Measurements from ENCODE around the gene ERBB2.
A peak's percentile ranks its signal among the peaks of the same experiment; 100 is the strongest.
"Not testable (repeated sequence)": the region's sequence is repeated elsewhere in the genome, so short reads cannot be mapped to it uniquely, and the experiment has no call there.

Gene ERBB2

DNA sequence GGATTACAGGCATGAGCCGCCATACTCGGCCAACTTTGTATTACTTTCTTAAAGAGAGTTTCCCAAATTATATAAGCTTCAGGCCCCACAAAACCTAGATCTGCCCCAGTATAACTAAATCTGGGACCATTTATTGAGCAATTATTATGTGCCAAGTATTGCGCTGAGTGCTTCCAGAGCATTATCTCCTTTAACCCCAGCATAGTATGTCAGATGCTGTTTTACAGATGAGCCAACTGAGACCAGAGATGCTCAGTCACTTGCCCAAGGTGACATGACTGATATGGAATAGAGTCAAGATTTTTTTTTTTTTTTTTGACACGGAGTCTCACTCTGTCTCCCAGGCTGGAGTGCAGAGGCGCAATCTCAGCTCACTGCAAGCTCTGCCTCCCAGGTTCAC, 1.9 kb upstream of the ERBB2 start:
- no peak for DNase-seq (ENCODE audit: low read depth, low spot score)
- no peak overlapping the region for H3K4me3 ChIP-seq (ENCODE audit: low read depth, low read length)
- TF ChIP-seq, protein P1, sequence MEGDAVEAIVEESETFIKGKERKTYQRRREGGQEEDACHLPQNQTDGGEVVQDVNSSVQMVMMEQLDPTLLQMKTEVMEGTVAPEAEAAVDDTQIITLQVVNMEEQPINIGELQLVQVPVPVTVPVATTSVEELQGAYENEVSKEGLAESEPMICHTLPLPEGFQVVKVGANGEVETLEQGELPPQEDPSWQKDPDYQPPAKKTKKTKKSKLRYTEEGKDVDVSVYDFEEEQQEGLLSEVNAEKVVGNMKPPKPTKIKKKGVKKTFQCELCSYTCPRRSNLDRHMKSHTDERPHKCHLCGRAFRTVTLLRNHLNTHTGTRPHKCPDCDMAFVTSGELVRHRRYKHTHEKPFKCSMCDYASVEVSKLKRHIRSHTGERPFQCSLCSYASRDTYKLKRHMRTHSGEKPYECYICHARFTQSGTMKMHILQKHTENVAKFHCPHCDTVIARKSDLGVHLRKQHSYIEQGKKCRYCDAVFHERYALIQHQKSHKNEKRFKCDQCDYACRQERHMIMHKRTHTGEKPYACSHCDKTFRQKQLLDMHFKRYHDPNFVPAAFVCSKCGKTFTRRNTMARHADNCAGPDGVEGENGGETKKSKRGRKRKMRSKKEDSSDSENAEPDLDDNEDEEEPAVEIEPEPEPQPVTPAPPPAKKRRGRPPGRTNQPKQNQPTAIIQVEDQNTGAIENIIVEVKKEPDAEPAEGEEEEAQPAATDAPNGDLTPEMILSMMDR (IDR thresholded peaks at IDR 0.05; ENCODE audit: low read depth, low read length) = no peak
- in situ Hi-C loops (cut with HindIII; ENCODE audit: low sequenced_read_pairs) = no loop called here

DNA sequence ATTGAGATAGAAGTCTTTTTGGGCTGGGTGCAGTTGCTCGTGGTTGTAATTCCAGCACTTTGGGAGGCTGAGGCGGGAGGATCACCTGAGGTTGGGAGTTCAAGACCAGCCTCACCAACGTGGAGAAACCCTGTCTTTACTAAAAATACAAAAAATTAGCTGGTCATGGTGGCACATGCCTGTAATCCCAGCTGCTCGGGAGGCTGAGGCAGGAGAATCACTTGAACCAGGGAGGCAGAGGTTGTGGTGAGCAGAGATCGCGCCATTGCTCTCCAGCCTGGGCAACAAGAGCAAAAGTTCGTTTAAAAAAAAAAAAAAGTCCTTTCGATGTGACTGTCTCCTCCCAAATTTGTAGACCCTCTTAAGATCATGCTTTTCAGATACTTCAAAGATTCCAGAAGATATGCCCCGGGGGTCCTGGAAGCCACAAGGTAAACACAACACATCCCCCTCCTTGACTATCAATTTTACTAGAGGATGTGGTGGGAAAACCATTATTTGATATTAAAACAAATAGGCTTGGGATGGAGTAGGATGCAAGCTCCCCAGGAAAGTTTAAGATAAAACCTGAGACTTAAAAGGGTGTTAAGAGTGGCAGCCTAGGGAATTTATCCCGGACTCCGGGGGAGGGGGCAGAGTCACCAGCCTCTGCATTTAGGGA, 577 bp upstream of the ERBB2 start:
- DNase-seq (ENCODE audit: low read depth, low spot score); in situ Hi-C loops (cut with HindIII; ENCODE audit: low sequenced_read_pairs): not testable (repeated sequence)
- peak overlapping the region; percentile 70 for H3K4me3 ChIP-seq (ENCODE audit: low read depth, low read length)

DNA sequence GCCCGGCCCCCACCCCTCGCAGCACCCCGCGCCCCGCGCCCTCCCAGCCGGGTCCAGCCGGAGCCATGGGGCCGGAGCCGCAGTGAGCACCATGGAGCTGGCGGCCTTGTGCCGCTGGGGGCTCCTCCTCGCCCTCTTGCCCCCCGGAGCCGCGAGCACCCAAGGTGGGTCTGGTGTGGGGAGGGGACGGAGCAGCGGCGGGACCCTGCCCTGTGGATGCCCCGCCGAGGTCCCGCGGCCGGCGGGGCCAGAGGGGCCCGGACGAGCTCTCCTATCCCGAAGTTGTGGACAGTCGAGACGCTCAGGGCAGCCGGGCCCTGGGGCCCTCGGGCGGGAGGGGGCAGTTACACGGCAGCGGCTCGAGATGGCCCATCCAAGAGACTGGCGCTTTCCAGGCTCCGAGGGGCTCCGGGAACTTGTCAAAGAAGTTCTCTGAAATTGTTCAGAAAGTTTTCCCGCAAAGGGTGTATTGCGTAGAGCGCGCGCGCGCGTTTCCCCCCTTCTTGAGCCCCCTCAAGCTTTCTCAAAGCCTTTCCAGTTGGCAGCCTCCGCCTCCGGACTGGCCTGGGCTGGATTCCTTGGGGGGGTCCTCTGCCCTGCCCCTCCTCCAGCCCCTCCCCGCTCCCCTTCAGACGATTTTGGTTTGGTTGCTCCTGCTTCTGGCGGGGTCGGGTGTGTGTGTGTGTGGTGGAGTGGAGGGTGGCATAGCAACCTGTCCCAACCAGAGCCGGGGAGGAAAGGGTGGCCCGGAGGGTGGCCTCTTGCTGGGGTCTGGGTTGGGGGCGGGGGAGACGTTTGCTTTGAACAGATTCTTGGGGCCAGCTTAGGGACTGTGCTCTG, 504 bp downstream of the ERBB2 start:
- peak overlapping the region; percentile 70 for H3K4me3 ChIP-seq (ENCODE audit: low read depth, low read length)
- in situ Hi-C loops (cut with HindIII; ENCODE audit: low sequenced_read_pairs) = no loop called here
- DNase-seq (ENCODE audit: low read depth, low spot score) = peak; percentile 37
- TF ChIP-seq, protein P1 (IDR thresholded peaks at IDR 0.05; ENCODE audit: low read depth, low read length) = no peak

DNA sequence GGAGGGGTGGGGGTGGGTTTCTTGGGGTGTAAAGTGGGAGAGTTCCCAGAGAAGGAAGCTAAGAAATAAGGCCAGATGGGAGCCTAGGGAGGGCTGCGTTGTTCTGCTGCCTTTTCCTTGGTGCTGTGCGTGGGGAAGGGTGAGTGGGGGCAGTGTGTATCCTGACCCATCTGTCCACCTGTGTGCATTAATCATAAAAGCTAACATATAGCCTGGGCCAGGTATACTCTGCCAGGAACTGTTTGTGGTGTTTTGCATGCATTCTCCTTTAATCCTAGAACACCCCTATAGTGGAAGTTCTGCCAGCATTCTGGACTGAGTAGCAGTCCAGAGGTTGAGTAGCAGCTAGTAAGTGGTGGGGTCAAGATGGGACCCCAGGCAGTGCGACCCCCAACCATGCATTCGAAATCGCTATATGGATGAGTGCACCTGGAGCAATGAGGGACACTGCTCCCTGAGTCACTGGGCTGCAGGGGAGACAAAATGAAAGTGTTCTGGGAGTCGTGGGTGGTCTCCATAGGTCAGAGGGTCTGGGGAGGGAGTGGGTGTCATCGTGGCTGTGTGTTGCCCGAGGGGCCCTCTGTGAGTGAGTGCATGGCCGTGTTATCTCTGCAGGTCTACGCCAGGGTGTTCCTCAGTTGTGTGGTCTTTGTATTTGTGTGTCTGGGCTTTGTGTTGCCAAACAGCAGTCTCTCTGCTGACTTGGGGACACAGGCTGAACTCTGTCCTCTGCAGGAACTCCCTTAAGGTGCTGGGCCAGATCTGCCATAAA, 1.3 kb downstream of the ERBB2 start:
- in situ Hi-C loops (cut with HindIII; ENCODE audit: low sequenced_read_pairs) = no loop called here
- peak overlapping the region; percentile 70 for H3K4me3 ChIP-seq (ENCODE audit: low read depth, low read length)
- DNase-seq (ENCODE audit: low read depth, low spot score) = no peak

DNA sequence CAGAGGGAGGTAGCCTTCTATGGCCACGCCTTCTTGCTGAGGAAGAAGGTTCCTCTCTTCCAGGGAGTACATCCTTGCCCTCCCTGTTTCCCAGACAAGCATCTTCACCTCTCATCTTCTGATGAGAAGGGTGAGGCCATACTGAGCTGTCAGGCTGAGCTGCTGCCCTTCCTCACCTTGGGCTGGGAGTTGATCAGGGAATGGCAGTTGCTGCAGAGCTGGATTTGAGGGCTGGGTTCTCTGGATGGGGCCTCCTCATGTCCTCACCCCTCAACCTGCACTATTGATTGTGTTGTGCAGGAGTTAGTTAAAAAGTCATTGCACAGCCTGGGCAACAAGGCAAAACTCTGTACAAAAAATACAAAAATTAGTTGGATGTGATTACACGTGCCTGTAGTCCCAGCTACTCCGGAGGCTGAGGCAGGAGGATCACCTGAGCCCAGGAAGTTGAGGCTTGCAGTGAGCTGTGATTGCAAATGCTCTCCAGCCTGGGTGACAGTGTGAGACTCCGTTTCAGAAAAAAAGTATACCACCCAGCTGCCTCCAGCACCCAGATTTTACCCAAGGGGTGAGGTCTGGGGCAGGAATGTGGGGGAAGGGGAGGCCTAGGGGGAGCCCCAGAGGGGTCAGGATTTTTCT, 2.0 kb downstream of the ERBB2 start:
- in situ Hi-C loops (cut with HindIII; ENCODE audit: low sequenced_read_pairs) = no loop called here
- TF ChIP-seq, protein P1 (IDR thresholded peaks at IDR 0.05; ENCODE audit: low read depth, low read length) = no peak
- no peak overlapping the region for H3K4me3 ChIP-seq (ENCODE audit: low read depth, low read length)
- DNase-seq (ENCODE audit: low read depth, low spot score) = no peak

More for the DNA sequence above, 1.3 kb downstream of the ERBB2 start:
- TF ChIP-seq, protein P1 (IDR thresholded peaks at IDR 0.05; ENCODE audit: low read depth, low read length) = no peak

DNA sequence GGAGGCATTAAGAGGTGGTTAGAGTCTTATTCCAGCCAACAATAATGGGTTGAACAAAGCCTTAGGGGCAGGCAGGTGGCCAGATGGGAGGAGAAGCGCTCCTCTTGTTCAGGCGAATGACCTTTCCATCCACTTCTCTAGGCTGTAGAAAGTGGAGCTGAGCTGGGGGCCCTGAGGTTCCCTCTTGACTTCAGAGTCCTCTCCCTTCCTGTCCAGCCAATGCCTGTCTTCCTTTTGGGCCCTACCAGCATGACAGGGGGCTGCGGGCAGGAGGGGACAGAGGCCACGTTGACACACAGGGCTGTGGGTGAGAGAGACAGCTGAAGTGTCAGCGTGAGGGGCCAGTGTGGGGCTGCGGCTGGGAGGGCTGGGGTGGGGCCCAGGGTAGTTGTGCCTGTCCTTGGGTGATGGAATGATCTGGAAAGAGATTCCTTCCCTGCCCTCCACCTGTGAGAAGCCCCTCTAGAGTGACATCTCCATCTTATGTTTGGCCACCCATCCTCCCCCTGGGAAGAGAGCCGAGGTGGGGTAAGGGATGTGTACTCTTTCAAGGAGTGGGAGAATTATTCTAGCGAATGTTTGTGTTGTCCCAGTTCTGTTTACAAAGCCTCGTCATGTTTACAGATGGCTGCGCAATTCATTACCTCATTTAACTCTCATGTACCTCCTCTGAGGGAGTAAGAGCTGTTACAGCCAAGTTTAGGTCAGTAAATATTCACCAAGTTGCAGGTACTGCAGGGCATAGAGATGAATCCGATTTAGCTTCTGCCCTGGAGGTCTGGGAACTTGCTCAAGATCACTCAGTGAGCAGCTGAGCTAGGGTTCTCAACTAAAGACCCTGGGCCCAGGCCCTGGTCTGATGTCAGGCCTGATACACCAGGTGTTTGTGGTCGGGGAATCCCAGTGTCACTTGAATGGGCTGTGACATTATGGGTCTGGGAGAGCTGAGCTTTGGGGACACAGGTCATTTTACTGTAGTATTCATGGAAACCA, 3.3 kb downstream of the ERBB2 start:
- in situ Hi-C loops (cut with HindIII; ENCODE audit: low sequenced_read_pairs) = no loop called here
- no peak overlapping the region for H3K4me3 ChIP-seq (ENCODE audit: low read depth, low read length)
- no peak for DNase-seq (ENCODE audit: low read depth, low spot score)
- TF ChIP-seq, protein P1 (IDR thresholded peaks at IDR 0.05; ENCODE audit: low read depth, low read length) = no peak
